Upper lobe of right lung (tissue), 1 donor: ENCODE measurements around the gene ECT2. TPM values are rescaled to one million over a fixed set of nuclear protein-coding genes. Genes with fewer than 3 reads are reported as not detected.

Experiments used
- ATAC-seq: fragments of 200-7000 bp; cut with Tn5 transposase; one replicate; pipeline ENCODE4 v1.9.1; 2020; ENCODE audit warnings: mild to moderate bottlenecking, moderate library complexity
- DNase-seq: peaks from one replicate; pipeline ENCODE4 v3.0.0-alpha.2; 2020
- H3K27ac ChIP-seq: fragments of 200-600 bp; one replicate; pipeline ENCODE4 v1.8.0; 2022
- H3K27me3 ChIP-seq: fragments of 200-600 bp; one replicate; pipeline ENCODE4 v1.8.0; 2022; ENCODE audit warnings: mild to moderate bottlenecking
- H3K36me3 ChIP-seq: fragments of 200-600 bp; one replicate; pipeline ENCODE4 v1.8.0; 2022
- H3K4me1 ChIP-seq: fragments of 200-600 bp; one replicate; pipeline ENCODE4 v1.8.0; 2022
- H3K4me3 ChIP-seq: fragments of 200-600 bp; one replicate; pipeline ENCODE4 v1.8.0; 2022; ENCODE audit warnings: mild to moderate bottlenecking
- H3K9me3 ChIP-seq: fragments of 200-600 bp; one replicate; pipeline ENCODE4 v1.8.0; 2022
- intact Hi-C: fragments of 100-400 bp; cut with DNase I; formaldehyde crosslinking; loops from one replicate; pipeline ENCODE4 v1.11.0; 2022
- total RNA-seq: library from RNA; stranded (reverse); fragmentation: NEBNext Ultra II Directional; extraction: Animal tissue kit (Norgen Biotek cat#: 25700); gene quantifications from one replicate; pipeline ENCODE4 v1.2.1, GENCODE V29; 2021
- TF ChIP-seq, protein P1 (sequence below): fragments of 200-600 bp; IDR thresholded peaks from one replicate; pipeline ENCODE4 v1.8.0; 2022; ENCODE audit warnings: antibody characterized with exemption
- donor health status: DM: no; HTN: yes; CAD: no; lungs with severe emphysema.

ECT2 gene
- total RNA-seq, 1 donor from 2014 or later, result 12.2 TPM

DNA sequence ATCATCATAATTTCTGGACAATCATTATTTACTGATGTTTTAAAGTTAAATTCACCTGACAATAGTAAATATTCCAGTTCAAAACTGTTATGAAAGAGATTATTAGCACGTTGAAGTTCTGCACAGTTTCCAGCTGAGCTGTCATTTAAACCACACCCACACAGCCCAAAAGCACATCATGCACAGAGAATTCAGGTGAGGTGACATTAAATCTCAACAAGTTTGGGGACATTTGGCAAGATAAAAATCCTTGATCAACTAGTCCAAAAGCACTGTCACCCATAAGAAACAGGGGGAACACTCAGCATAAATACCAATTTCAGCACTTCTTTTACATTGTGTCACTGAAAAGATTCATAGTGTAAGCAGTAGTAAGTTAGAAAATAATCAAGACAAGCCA lies 46.5 kb upstream of the ECT2 start:
- intact Hi-C loops, result no loop called here
- H3K4me3 ChIP-seq, result no peak overlapping the region
- H3K27ac ChIP-seq, result no peak overlapping the region
- H3K4me1 ChIP-seq, result peaks cover 4% of the 10 kb centered on the region
- no peaks in the 10 kb centered on the region for H3K27me3 ChIP-seq
- H3K9me3 ChIP-seq, result no peaks in the 10 kb centered on the region
- DNase-seq, result no peak
- no peak for ATAC-seq
- TF ChIP-seq, protein P1, sequence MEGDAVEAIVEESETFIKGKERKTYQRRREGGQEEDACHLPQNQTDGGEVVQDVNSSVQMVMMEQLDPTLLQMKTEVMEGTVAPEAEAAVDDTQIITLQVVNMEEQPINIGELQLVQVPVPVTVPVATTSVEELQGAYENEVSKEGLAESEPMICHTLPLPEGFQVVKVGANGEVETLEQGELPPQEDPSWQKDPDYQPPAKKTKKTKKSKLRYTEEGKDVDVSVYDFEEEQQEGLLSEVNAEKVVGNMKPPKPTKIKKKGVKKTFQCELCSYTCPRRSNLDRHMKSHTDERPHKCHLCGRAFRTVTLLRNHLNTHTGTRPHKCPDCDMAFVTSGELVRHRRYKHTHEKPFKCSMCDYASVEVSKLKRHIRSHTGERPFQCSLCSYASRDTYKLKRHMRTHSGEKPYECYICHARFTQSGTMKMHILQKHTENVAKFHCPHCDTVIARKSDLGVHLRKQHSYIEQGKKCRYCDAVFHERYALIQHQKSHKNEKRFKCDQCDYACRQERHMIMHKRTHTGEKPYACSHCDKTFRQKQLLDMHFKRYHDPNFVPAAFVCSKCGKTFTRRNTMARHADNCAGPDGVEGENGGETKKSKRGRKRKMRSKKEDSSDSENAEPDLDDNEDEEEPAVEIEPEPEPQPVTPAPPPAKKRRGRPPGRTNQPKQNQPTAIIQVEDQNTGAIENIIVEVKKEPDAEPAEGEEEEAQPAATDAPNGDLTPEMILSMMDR, result no peak
- no peaks in the 10 kb centered on the region for H3K36me3 ChIP-seq

DNA sequence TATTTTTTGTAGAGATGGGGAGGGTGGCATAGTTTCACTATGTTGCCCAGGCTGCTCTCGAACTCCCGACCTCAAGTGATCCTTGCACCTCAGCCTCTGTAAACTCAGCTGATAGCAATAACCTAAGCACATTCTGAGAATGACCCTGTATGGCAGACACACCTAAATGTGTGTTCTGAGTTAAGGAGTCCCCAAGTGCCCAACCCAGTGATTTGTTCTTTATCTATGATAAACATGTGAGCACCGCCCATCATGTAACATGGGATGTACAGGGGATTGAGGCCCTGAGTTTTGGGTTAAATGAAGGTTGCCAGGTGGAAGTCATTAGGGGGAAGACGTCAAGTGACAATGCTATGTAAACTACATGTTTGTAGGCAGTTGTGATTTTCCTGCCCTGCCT lies 45.4 kb upstream of the ECT2 start:
- intact Hi-C loops, result loop anchor here (5.0 kb wide), 1 partner anchor 218 kb away; no protein-coding TSS in a partner anchor
- no peak for ATAC-seq
- no peaks in the 10 kb centered on the region for H3K4me1 ChIP-seq

DNA sequence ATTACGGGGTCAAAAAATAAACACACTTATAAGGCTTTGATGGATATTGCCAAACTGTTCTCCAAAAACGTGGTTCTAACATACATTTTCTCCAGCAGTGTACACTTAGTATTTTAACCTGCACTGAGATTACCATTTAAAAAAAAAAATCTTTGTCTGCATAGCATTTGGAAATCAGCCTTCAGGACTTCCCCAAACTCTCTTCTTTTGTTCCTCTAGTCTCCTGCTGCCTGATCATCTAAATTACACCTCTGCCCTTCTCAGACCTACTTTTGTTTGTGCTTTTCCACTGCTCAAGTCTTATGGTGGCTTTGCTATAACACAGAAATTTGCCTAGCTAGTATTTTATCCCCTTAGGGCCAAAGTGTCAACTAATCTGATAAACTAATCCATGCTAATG lies 43.5 kb upstream of the ECT2 start:
- intact Hi-C loops, result loop anchor here (5.0 kb wide), 1 partner anchor 220 kb away; no protein-coding TSS in a partner anchor
- no peaks in the 10 kb centered on the region for H3K9me3 ChIP-seq
- ATAC-seq, result no peak
- H3K36me3 ChIP-seq, result no peaks in the 10 kb centered on the region
- peaks cover 7% of the 10 kb centered on the region for H3K4me1 ChIP-seq
- H3K27ac ChIP-seq, result no peak overlapping the region
- no peak for DNase-seq
- no peak overlapping the region for H3K4me3 ChIP-seq
- H3K27me3 ChIP-seq, result no peaks in the 10 kb centered on the region
- TF ChIP-seq, protein P1, result no peak

More for the DNA sequence above, 45.4 kb upstream of the ECT2 start:
- H3K9me3 ChIP-seq, result no peaks in the 10 kb centered on the region
- H3K36me3 ChIP-seq, result no peaks in the 10 kb centered on the region
- TF ChIP-seq, protein P1, result no peak
- H3K27me3 ChIP-seq, result no peaks in the 10 kb centered on the region
- H3K4me3 ChIP-seq, result no peak overlapping the region
- DNase-seq, result no peak
- H3K27ac ChIP-seq, result no peak overlapping the region

DNA sequence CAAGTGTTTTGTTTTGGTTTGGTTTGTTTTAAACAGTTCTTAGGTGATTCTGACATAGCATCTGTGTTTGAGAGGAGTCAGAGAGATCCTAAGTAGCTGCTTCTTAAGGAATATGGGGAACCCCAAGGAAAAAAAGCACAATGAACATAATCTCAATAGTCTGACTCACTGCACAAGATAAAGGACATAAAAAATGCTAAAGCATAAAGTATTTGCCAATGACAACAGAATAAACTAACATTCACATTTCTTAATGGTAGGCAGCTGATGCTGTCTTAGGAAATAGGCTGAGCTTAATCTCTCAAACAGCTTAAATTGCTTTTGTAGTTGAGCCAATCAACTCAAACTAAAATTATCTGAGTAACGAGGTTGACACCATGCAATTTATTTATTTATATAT lies 42.6 kb upstream of the ECT2 start:
- no peak overlapping the region for H3K4me3 ChIP-seq
- intact Hi-C loops, result loop anchor here (5.0 kb wide), 1 partner anchor 221 kb away; no protein-coding TSS in a partner anchor
- no peak overlapping the region for H3K27ac ChIP-seq
- no peaks in the 10 kb centered on the region for H3K27me3 ChIP-seq
- no peak for ATAC-seq
- H3K4me1 ChIP-seq, result peaks cover 7% of the 10 kb centered on the region
- no peak for DNase-seq
- no peaks in the 10 kb centered on the region for H3K9me3 ChIP-seq
- no peaks in the 10 kb centered on the region for H3K36me3 ChIP-seq
- TF ChIP-seq, protein P1, result no peak

DNA sequence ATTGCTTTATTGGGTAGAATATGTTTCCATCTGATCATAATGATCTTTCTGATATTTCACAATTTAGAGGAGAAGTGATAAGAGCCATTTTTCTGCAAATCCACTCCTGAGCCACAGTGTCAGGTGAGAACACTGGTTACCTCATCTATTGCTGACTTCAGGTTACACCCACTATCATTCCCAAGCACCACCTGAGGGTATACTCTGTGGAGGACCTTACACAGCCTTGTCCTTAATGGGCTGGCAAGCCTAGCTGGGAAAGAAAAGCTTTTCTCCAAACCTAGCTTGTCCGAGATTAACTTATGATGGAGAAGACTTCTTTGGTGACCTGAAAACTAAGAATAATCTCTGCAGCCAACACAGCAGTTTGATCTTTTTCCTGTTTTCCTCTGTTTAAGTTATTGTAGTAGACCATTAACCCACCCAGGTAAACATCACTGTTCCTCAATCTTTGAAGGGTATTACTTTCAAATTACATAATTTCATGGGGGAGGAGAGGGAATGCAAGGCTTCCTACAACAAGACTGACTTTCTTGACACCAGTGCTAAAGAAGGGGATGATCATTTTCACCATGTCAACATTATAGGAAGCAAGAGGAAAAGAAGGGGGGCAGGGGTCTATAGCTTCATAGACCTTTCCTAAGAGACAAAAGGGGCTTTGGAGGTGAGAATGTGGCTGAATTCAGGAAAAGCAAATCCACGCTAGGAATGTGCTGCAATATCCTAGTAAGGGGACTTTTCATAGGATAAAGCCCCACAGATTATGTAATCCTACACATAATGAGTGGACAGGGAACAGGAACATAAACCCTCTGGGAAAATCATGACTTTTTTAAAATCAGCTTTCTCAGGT lies 41.4 kb upstream of the ECT2 start:
- TF ChIP-seq, protein P1, result no peak
- H3K9me3 ChIP-seq, result no peaks in the 10 kb centered on the region
- no peaks in the 10 kb centered on the region for H3K36me3 ChIP-seq
- peak overlapping the region; percentile 88 for H3K4me3 ChIP-seq
- no peak for DNase-seq
- peak overlapping the region; percentile 91 for H3K27ac ChIP-seq
- H3K27me3 ChIP-seq, result no peaks in the 10 kb centered on the region
- H3K4me1 ChIP-seq, result peaks cover 7% of the 10 kb centered on the region
- ATAC-seq, result no peak
- intact Hi-C loops, result loop anchor here (5.0 kb wide), 1 partner anchor 222 kb away; no protein-coding TSS in a partner anchor
